Breast epithelium (tissue), 3 donors: Measurements from ENCODE around the gene TBX15.

Experiments used
- POLR2A ChIP-seq: fragments of 450-650 bp; IDR thresholded peaks from one replicate; pipeline ENCODE4 v1.6.1; 2016; ENCODE audit warnings: antibody characterized with exemption, mild to moderate bottlenecking, moderate library complexity
- POLR2AphosphoS5 ChIP-seq, 3 donors: sonication (generic); formaldehyde crosslinking; IDR thresholded peaks; one replicate each; pipeline ENCODE4 v1.6.1; 2017; ENCODE audit warnings: antibody characterized with exemption in 3 of 3
- TF ChIP-seq, protein P1 (sequence below), 3 donors: fragments of 450-650 bp; IDR thresholded peaks; one replicate each; pipeline ENCODE4 v1.5.1; 2016 to 2017; ENCODE audit warnings: antibody characterized with exemption in 3 of 3, mild to moderate bottlenecking in 3 of 3, moderate library complexity in 3 of 3

DNA sequence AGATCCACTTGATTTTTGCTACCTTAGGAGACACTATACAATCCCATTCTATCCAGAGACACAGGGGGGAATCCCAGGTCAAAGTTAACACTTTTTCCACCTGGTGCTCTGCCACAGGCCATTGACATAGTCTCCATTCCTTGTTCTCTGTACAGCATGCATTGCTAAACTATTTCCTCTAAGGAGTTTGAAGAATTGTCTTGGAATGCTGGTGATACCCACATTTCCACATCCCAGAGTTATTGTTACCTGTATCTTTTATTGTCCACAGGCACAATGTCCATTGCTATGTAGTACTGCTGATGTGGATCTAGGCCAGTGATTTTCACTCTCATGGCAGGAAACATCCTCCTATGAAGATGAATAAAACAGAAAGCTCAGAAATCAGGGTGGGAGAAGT lies 61.9 kb downstream of the TBX15 start:
- no peak for TF ChIP-seq POLR2A
- TF ChIP-seq, protein P1, sequence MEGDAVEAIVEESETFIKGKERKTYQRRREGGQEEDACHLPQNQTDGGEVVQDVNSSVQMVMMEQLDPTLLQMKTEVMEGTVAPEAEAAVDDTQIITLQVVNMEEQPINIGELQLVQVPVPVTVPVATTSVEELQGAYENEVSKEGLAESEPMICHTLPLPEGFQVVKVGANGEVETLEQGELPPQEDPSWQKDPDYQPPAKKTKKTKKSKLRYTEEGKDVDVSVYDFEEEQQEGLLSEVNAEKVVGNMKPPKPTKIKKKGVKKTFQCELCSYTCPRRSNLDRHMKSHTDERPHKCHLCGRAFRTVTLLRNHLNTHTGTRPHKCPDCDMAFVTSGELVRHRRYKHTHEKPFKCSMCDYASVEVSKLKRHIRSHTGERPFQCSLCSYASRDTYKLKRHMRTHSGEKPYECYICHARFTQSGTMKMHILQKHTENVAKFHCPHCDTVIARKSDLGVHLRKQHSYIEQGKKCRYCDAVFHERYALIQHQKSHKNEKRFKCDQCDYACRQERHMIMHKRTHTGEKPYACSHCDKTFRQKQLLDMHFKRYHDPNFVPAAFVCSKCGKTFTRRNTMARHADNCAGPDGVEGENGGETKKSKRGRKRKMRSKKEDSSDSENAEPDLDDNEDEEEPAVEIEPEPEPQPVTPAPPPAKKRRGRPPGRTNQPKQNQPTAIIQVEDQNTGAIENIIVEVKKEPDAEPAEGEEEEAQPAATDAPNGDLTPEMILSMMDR (IDR thresholded peaks at IDR 0.05) = no peak
- no peak for TF ChIP-seq POLR2AphosphoS5 (IDR thresholded peaks at IDR 0.05)
